Activated T-cell treated with anti-CD3 and anti-CD28 coated beads, Interleukin-2, amount 50 U/mL, for 4 hours (primary cell): ENCODE data around the gene TMED1. TPM values are rescaled to one million over a fixed set of nuclear protein-coding genes. Genes with fewer than 3 reads are reported as not detected.
"Not testable (repeated sequence)": the region's sequence is repeated elsewhere in the genome, so short reads cannot be mapped to it uniquely, and the experiment has no call there.

ENCODE experiments used
- ATAC-seq, 2 donors: fragments of 200-7000 bp; cut with Tn5 transposase; one replicate each; pipeline ENCODE4 v1.10.0; 2021
- DNase-seq: peaks from one replicate; pipeline ENCODE4 v3.0.0-alpha.2; 2020
- H3K27me3 Mint-ChIP-seq: one replicate; pipeline ENCODE4 v1.8.0; 2021; ENCODE audit warnings: low read depth, mixed read lengths
- H3K36me3 Mint-ChIP-seq: one replicate; pipeline ENCODE4 v1.8.0; 2022; ENCODE audit warnings: mixed read lengths; ENCODE audit not compliant: insufficient read depth
- H3K4me1 Mint-ChIP-seq: one replicate; pipeline ENCODE4 v1.8.0; 2021; ENCODE audit warnings: low read depth, mixed read lengths
- H3K4me3 Mint-ChIP-seq: one replicate; pipeline ENCODE4 v1.8.0; 2021; ENCODE audit warnings: mild to moderate bottlenecking, moderate library complexity, mixed read lengths
- H3K9me3 Mint-ChIP-seq: one replicate; pipeline ENCODE4 v1.8.0; 2021; ENCODE audit warnings: mixed read lengths
- total RNA-seq, 3 donors: library from RNA; stranded (reverse); gene quantifications; one replicate each; pipeline ENCODE4 v1.2.1, GENCODE V29; 2021

TMED1 gene
- 10 to 100 TPM; 16.8 to 19.1 (median 17.6) TPM for total RNA-seq

GRCh38 chr19:10835754-10836478, at the start of gene TMED1:
Gene TMED1, minus strand, starts transcription at chr19:10836212. Its CDS starts 21 bp downstream, at chr19:10836191.
- DNase-seq (peak; percentile 90), ATAC-seq (peak; percentile 92 to 94)
- H3K4me3 Mint-ChIP-seq: peak within 1 kb of the TSS; percentile 89
- peaks cover 7% of the 10 kb centered on the region for H3K36me3 Mint-ChIP-seq
- H3K9me3 Mint-ChIP-seq: peaks cover 9% of the 10 kb centered on the region
- H3K4me1 Mint-ChIP-seq: peaks cover 14% of the 10 kb centered on the region
- no peaks in the 10 kb centered on the region for H3K27me3 Mint-ChIP-seq

GRCh38 chr19:10885201-10886169, 49.5 kb upstream of the TMED1 start:
- H3K9me3 Mint-ChIP-seq: no peaks in the 10 kb centered on the region
- ATAC-seq (no peak), DNase-seq (no peak)
- peaks cover 2% of the 10 kb centered on the region for H3K4me1 Mint-ChIP-seq
- H3K4me3 Mint-ChIP-seq: no peak overlapping the region
- no peaks in the 10 kb centered on the region for H3K36me3 Mint-ChIP-seq
- no peaks in the 10 kb centered on the region for H3K27me3 Mint-ChIP-seq

GRCh38 chr19:10884274-10884673, 48.3 kb upstream of the TMED1 start:
- ATAC-seq (no peak), DNase-seq (no peak)
- no peaks in the 10 kb centered on the region for H3K36me3 Mint-ChIP-seq
- H3K4me3 Mint-ChIP-seq: no peak overlapping the region
- H3K9me3 Mint-ChIP-seq: no peaks in the 10 kb centered on the region
- no peaks in the 10 kb centered on the region for H3K27me3 Mint-ChIP-seq
- peaks cover 4% of the 10 kb centered on the region for H3K4me1 Mint-ChIP-seq

GRCh38 chr19:10882108-10882457, 46.1 kb upstream of the TMED1 start:
- Mint-ChIP-seq H3K4me1 (peaks cover 14% of the 10 kb centered on the region), H3K27me3 (no peaks in the 10 kb centered on the region), H3K9me3 (no peaks in the 10 kb centered on the region), H3K36me3 (no peaks in the 10 kb centered on the region), H3K4me3 (no peak overlapping the region)
- ATAC-seq (no peak), DNase-seq (no peak)

GRCh38 chr19:10881403-10882107, 45.5 kb upstream of the TMED1 start:
- H3K36me3 Mint-ChIP-seq: no peaks in the 10 kb centered on the region
- H3K4me3 Mint-ChIP-seq: no peak overlapping the region
- no peak for DNase-seq
- H3K9me3 Mint-ChIP-seq: no peaks in the 10 kb centered on the region
- ATAC-seq: no peak
- H3K27me3 Mint-ChIP-seq: no peaks in the 10 kb centered on the region
- peaks cover 18% of the 10 kb centered on the region for H3K4me1 Mint-ChIP-seq

GRCh38 chr19:10878253-10878652, 42.2 kb upstream of the TMED1 start:
- peaks cover 22% of the 10 kb centered on the region for H3K4me1 Mint-ChIP-seq
- no peaks in the 10 kb centered on the region for H3K27me3 Mint-ChIP-seq
- ATAC-seq (no peak), DNase-seq (no peak)
- no peak overlapping the region for H3K4me3 Mint-ChIP-seq
- H3K36me3 Mint-ChIP-seq: no peaks in the 10 kb centered on the region
- no peaks in the 10 kb centered on the region for H3K9me3 Mint-ChIP-seq

GRCh38 chr19:10877608-10878007, 41.6 kb upstream of the TMED1 start:
- not testable (repeated sequence) for H3K4me3 Mint-ChIP-seq, H3K9me3 Mint-ChIP-seq, DNase-seq, H3K36me3 Mint-ChIP-seq, H3K27me3 Mint-ChIP-seq, ATAC-seq
- peaks cover 28% of the 10 kb centered on the region for H3K4me1 Mint-ChIP-seq

- no peak for ATAC-seq
- Mint-ChIP-seq H3K4me1 (peaks cover 31% of the 10 kb centered on the region), H3K27me3 (no peaks in the 10 kb centered on the region), H3K4me3 (no peak overlapping the region), H3K9me3 (no peaks in the 10 kb centered on the region), H3K36me3 (no peaks in the 10 kb centered on the region)
- no peak for DNase-seq
These were observed 40.6 kb upstream of the TMED1 start for GRCh38 chr19:10876459-10877240.

- H3K36me3 Mint-ChIP-seq: no peaks in the 10 kb centered on the region
- H3K9me3 Mint-ChIP-seq: no peaks in the 10 kb centered on the region
- no peak for DNase-seq
- no peak for ATAC-seq
- H3K27me3 Mint-ChIP-seq: no peaks in the 10 kb centered on the region
- H3K4me3 Mint-ChIP-seq: peak overlapping the region; percentile 26
- H3K4me1 Mint-ChIP-seq: peaks cover 33% of the 10 kb centered on the region
These were observed 38.0 kb upstream of the TMED1 start for GRCh38 chr19:10874024-10874423.

GRCh38 chr19:10872546-10873107, 36.6 kb upstream of the TMED1 start:
- Mint-ChIP-seq H3K4me3 (peak overlapping the region; percentile 88), H3K4me1 (peaks cover 32% of the 10 kb centered on the region), H3K27me3 (no peaks in the 10 kb centered on the region), H3K36me3 (no peaks in the 10 kb centered on the region), H3K9me3 (no peaks in the 10 kb centered on the region)
- DNase-seq: peak; percentile 44
- ATAC-seq: no peak

GRCh38 chr19:10871711-10872545, 35.9 kb upstream of the TMED1 start:
- H3K36me3 Mint-ChIP-seq: no peaks in the 10 kb centered on the region
- H3K4me1 Mint-ChIP-seq: peaks cover 30% of the 10 kb centered on the region
- peak overlapping the region; percentile 88 for H3K4me3 Mint-ChIP-seq
- H3K27me3 Mint-ChIP-seq: no peaks in the 10 kb centered on the region
- ATAC-seq (peak; percentile 1 to 2), DNase-seq (peak; percentile 31)
- H3K9me3 Mint-ChIP-seq: no peaks in the 10 kb centered on the region

- H3K4me1 Mint-ChIP-seq: peaks cover 28% of the 10 kb centered on the region
- peak; percentile 90 for ATAC-seq
- H3K27me3 Mint-ChIP-seq: no peaks in the 10 kb centered on the region
- peak; percentile 99 for DNase-seq
- no peaks in the 10 kb centered on the region for H3K9me3 Mint-ChIP-seq
- no peaks in the 10 kb centered on the region for H3K36me3 Mint-ChIP-seq
- peak within 1 kb of the TSS; percentile 88 for H3K4me3 Mint-ChIP-seq
These were observed 35.1 kb upstream of the TMED1 start, which contains the start of gene CARM1 for GRCh38 chr19:10870955-10871603. Gene CARM1, plus strand, starts transcription at chr19:10871553. Its CDS starts 150 bp downstream, at chr19:10871703.
